ENCODE measurements around the gene SERGEF.

DNA sequence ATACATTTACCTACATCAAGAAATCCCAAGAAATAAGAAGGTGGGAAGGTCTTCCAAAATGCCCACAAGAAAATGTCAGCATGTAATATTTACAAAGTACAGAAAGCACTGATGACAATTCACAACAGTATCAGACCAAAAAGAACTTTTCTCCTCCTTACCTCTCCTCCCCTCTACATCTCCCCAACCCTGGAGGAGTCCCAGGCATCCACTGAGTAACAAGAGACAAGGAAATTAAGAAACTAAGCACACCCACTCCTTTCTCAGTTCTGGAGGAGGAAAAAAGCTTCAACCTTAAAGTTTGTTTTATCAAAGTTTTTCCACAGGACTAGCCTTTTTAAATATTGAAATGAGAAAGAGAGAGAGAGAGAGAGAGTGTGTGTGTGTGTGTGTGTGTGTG lies 2.0 kb upstream of the SERGEF start:
- no peak for TF ChIP-seq CTCF (IDR thresholded peaks at IDR 0.05)
- no peak for TF ChIP-seq POLR2A (IDR thresholded peaks at IDR 0.05)
- no peak for TF ChIP-seq POLR2AphosphoS5 (IDR thresholded peaks at IDR 0.05)

Data from prostate gland (tissue), 2 donors.